Kidney (tissue), 14 donors: ENCODE results near the gene LIMD2. TPM values are rescaled to one million over a fixed set of nuclear protein-coding genes. Genes with fewer than 3 reads are reported as not detected.

Source experiments
- DNase-seq, 5 donors: peaks; one replicate each; pipeline ENCODE4 v3.0.0-alpha.2; 2013 to 2020
- FAIRE-seq: peaks from 2 replicates; lab custom pipeline; 2012; peaks lifted over from hg19 to GRCh38; lab: Jason Lieb, UNC
- H3K27ac ChIP-seq, 2 donors: one replicate each; pipeline ENCODE4 v1.7.0; 2013; ENCODE audit warnings: low read depth in 2 of 2, low read length in 2 of 2, inconsistent platforms in 1 of 2
- H3K27me3 ChIP-seq: one replicate; pipeline ENCODE4 v1.7.1; 2013; ENCODE audit warnings: low read length, inconsistent platforms; ENCODE audit not compliant: control insufficient read depth, insufficient read depth
- H3K36me3 ChIP-seq, 3 donors: one replicate each; pipeline versions ENCODE4 v1.7.0 to v1.7.1; 2013; ENCODE audit warnings: low read length in 3 of 3, control low read depth in 1 of 3, inconsistent platforms in 1 of 3; ENCODE audit not compliant: insufficient read depth in 3 of 3, control insufficient read depth in 2 of 3
- H3K4me1 ChIP-seq, 3 donors: one replicate each; pipeline versions ENCODE4 v1.7.0 to v1.7.1; 2013; ENCODE audit warnings: low read length in 3 of 3, inconsistent platforms in 1 of 3, low read depth in 1 of 3; ENCODE audit not compliant: control insufficient read depth in 2 of 3, insufficient read depth in 2 of 3
- H3K4me3 ChIP-seq, 3 donors: one replicate each; pipeline versions ENCODE4 v1.7.0 to v1.8.1; 2013; ENCODE audit warnings: low read length in 3 of 3, control low read depth in 1 of 3, inconsistent platforms in 1 of 3
- H3K9ac ChIP-seq, 3 donors: one replicate each; pipeline versions ENCODE4 v1.7.0 to v1.7.1; 2013; ENCODE audit warnings: low read length in 3 of 3, control low read depth in 1 of 3, inconsistent platforms in 1 of 3
- H3K9me3 ChIP-seq, 3 donors: one replicate each; pipeline versions ENCODE4 v1.7.0 to v1.7.1; 2013; ENCODE audit warnings: low read length in 3 of 3, control low read depth in 1 of 3, inconsistent platforms in 1 of 3; ENCODE audit not compliant: control insufficient read depth in 2 of 3, insufficient read depth in 1 of 3
- intact Hi-C: fragments of 100-400 bp; cut with DNase I; formaldehyde crosslinking; loops from one replicate; pipeline ENCODE4 v1.11.1; 2022
- polyA plus RNA-seq: library from polyadenylated mRNA; stranded (reverse); fragments of 350-450 nt; fragmentation: Illumina TruSeq; extraction: RNeasy Lipid Tissue Mini Kit (QIAGEN cat#74804); gene quantifications from one replicate; pipeline ENCODE4 v1.2.3, GENCODE V29; 2014; ENCODE audit warnings: low read depth, low replicate concordance; ENCODE audit not compliant: insufficient read depth
- total RNA-seq: library from RNA; stranded (reverse); fragmentation: NEBNext Ultra II Directional; extraction: Animal tissue kit (Norgen Biotek cat#: 25700); gene quantifications from one replicate; pipeline ENCODE4 v1.2.1, GENCODE V29; 2021
- TF ChIP-seq, protein P1 (sequence below): IDR thresholded peaks from 3 replicates; pipeline ENCODE4 v1.5.1; 2012; ENCODE audit warnings: mild to moderate bottlenecking, moderate library complexity, borderline replicate concordance; ENCODE audit not compliant: insufficient read depth; ENCODE audit errors: extremely low read depth
- donor health status: control.
- donor health status: control.
- donor health status: control.
- donor health status: control.
- donor health status: control.
- donor health status: DM: yes; HTN: yes; CAD: no.
- donor health status: Normal renal cell carcinoma (clear cell type).

The LIMD2 gene
- total and polyA plus RNA-seq, 2 donors from 2014 or later = 11.5 to 32.3 TPM

DNA sequence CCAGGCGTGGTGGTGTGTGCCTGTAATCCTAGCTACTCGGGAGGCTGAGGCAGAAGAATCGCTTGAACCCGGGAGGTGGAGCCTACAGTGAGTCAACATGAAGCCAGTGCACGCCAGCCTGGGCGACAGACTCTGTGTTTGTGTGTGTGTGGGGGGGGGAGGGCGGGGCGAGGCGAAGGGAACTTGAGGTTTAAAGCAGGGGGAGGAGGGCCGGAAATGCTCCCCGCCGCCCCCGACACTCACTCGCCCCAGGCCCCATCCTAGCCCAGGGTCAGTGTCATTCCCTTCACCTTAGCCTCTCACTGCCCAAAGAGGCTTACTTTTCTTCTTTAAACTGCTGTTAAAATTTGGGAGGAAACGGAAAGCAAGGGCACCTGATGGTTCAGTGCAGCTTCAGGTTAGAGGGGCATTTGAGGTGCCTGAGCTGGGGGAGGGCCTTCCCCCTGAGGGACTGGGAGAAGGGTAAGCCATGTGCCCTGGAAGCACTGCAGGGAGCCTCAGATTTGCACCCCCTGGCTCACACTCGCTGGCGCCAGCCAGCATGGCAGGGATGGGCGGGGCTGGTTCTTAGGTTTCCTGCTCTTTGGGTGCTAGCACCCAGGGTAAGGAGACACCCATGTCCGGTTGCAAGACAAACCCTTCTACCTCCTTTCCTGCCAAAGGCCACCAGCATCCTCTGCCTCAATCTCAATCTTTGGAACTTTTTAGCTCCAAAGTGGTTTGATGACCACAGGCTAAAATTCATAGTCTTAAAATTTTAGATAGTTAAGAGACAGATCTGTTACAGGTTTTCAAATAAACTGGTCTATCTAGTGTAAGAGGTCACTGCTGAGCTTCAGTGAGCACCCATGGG is 2.2 kb upstream of the LIMD2 start:
- no peaks in the 10 kb centered on the region for H3K9me3 ChIP-seq
- H3K9ac ChIP-seq = no peak overlapping the region
- FAIRE-seq (no peak), DNase-seq (peak in 1 of 5 donors; percentile 76)
- H3K27me3 ChIP-seq = no peaks in the 10 kb centered on the region
- no peak overlapping the region for H3K27ac ChIP-seq
- no peak overlapping the region for H3K4me3 ChIP-seq
- peaks cover 0 to 18% (median 10%) of the 10 kb centered on the region in 3 donors for H3K36me3 ChIP-seq
- TF ChIP-seq, protein P1, sequence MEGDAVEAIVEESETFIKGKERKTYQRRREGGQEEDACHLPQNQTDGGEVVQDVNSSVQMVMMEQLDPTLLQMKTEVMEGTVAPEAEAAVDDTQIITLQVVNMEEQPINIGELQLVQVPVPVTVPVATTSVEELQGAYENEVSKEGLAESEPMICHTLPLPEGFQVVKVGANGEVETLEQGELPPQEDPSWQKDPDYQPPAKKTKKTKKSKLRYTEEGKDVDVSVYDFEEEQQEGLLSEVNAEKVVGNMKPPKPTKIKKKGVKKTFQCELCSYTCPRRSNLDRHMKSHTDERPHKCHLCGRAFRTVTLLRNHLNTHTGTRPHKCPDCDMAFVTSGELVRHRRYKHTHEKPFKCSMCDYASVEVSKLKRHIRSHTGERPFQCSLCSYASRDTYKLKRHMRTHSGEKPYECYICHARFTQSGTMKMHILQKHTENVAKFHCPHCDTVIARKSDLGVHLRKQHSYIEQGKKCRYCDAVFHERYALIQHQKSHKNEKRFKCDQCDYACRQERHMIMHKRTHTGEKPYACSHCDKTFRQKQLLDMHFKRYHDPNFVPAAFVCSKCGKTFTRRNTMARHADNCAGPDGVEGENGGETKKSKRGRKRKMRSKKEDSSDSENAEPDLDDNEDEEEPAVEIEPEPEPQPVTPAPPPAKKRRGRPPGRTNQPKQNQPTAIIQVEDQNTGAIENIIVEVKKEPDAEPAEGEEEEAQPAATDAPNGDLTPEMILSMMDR = no peak
- peaks cover 0 to 9% (median 0%) of the 10 kb centered on the region in 3 donors for H3K4me1 ChIP-seq
- intact Hi-C loops = no loop called here

DNA sequence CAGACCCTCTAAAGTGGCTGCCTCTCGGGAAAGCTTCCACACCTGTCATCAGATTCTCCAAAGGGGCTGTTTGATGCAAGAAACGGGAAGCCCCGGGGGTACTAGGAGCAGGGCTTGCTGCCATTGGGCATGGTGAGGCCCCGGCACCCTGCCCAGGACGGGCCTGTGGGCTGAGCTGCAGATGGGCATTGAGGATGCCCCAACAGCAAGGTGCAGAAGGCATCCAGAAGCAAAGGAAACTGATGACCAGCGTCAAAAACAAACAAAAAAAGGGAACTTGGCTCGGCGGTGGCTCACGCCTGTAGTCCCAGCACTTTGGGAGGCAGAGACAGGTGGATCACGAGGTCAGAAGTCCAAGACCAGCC is 1.5 kb upstream of the LIMD2 start:
- DNase-seq (peak in 1 of 5 donors; percentile 54), FAIRE-seq (no peak)
- no peaks in the 10 kb centered on the region for H3K27me3 ChIP-seq
- peak overlapping the region; percentile 71 to 72 for H3K27ac ChIP-seq
- intact Hi-C loops = no loop called here
- peaks cover 0 to 13% (median 0%) of the 10 kb centered on the region in 3 donors for H3K4me1 ChIP-seq
- TF ChIP-seq, protein P1 = no peak
- H3K4me3 ChIP-seq = peak overlapping the region in 1 of 3 donors; percentile 39
- peaks cover 0 to 17% (median 10%) of the 10 kb centered on the region in 3 donors for H3K36me3 ChIP-seq
- no peak overlapping the region for H3K9ac ChIP-seq
- no peaks in the 10 kb centered on the region for H3K9me3 ChIP-seq

DNA sequence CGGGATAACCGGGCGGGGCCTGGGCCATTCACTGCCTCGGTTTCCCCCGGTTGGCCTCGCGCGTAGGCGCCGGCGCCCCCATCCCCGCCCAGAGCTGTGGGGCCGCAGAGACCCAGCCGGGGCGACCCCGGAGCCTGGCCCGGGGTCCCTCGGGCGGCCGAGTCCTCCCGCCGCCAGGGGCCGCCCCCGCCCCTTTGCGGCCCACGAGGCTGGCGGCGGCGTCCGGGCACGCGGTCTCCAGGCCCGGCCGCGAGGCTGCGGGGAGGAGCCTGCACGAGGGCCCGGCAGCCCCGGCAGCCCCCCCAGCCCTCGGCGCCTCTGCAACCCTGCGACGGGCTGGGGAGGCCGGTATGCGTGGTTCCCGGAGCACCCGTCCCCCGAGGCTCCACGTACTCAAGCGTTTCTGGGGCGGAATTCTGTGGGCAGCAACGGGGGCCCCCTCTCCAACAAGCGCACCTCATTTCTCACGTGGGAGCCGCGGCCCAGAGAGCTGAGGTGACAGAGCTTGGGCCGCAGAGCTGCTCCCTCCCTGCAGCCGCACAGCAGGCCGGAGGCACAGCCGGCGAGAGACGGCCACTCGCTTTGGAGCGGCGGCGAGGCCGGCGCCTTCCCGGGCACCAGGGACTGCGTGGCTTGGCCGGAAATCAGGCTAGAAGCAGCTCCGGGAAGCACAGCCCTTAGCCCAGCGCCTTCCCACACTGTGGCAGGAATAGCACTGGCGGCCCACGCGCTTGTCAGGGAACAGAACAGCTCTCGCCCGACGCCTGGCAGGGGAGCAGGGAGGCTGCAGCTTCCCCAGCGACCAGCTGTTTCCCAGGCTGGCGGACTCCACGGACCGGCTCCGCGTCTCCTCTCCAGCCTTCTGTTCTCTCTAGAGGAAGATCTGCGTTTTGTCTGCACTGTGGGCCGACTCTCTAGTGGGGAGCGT is 867 bp upstream of the LIMD2 start:
- DNase-seq (peak; percentile 49 to 94 (median 70)), FAIRE-seq (no peak)
- H3K36me3 ChIP-seq = peaks cover 0 to 15% (median 10%) of the 10 kb centered on the region in 3 donors
- no peaks in the 10 kb centered on the region for H3K27me3 ChIP-seq
- intact Hi-C loops = no loop called here
- TF ChIP-seq, protein P1 = no peak
- H3K4me3 ChIP-seq = peak overlapping the region in 1 of 3 donors; percentile 39
- peak overlapping the region in 1 of 3 donors; percentile 7 for H3K9ac ChIP-seq
- H3K27ac ChIP-seq = peak overlapping the region; percentile 71 to 72
- H3K4me1 ChIP-seq = peaks cover 0 to 13% (median 0%) of the 10 kb centered on the region in 3 donors
- no peaks in the 10 kb centered on the region for H3K9me3 ChIP-seq
